ENCODE results near the gene SIN3B. TPM values are rescaled to one million over a fixed set of nuclear protein-coding genes. Genes with fewer than 3 reads are reported as not detected.

Gene SIN3B
- total and polyA plus RNA-seq, 12 donors, result 13.9 to 37.7 (median 24.8) TPM

- Histone ChIP-seq H3K27ac (peak overlapping the region in 1 of 10 donors; percentile 31), H3K27me3 (no peaks in the 10 kb centered on the region), H3K4me3 (no peak overlapping the region), H3K4me1 (peaks cover 0 to 9% (median 0%) of the 10 kb centered on the region in 9 donors), H3K36me3 (peaks cover 6 to 100% (median 51%) of the 10 kb centered on the region in 9 donors), H3K9me3 (no peaks in the 10 kb centered on the region)
- ATAC-seq (peak in 5 of 8 donors; percentile 24 to 77 (median 38)), DNase-seq (no peak)
- intact Hi-C loops (cut with DNase I), result no loop called here
- no peak for TF ChIP-seq CTCF (IDR thresholded peaks at IDR 0.05)
- WGBS, 2 donors, result 92 to 95% methylated on average over 6 of the region's 6 CpGs
Observed at GRCh38 chr19:16847430-16847829, 18.2 kb downstream of the SIN3B start.

- Histone ChIP-seq H3K36me3 (peaks cover 6 to 100% (median 52%) of the 10 kb centered on the region in 9 donors), H3K4me1 (peaks cover 0 to 9% (median 0%) of the 10 kb centered on the region in 9 donors), H3K27me3 (no peaks in the 10 kb centered on the region), H3K4me3 (no peak overlapping the region), H3K9me3 (no peaks in the 10 kb centered on the region), H3K27ac (no peak overlapping the region)
- 96 to 97% methylated on average over 1 of the region's 1 CpG for WGBS, 2 donors
- intact Hi-C loops (cut with DNase I), result no loop called here
- no peak for ATAC-seq
- DNase-seq, result no peak
- TF ChIP-seq CTCF (IDR thresholded peaks at IDR 0.05), result no peak
Observed at GRCh38 chr19:16849168-16849567, 20.0 kb downstream of the SIN3B start.

- Histone ChIP-seq H3K4me1 (peaks cover 0 to 9% (median 0%) of the 10 kb centered on the region in 9 donors), H3K27ac (no peak overlapping the region), H3K9me3 (no peaks in the 10 kb centered on the region), H3K4me3 (no peak overlapping the region), H3K27me3 (no peaks in the 10 kb centered on the region), H3K36me3 (peaks cover 6 to 100% (median 53%) of the 10 kb centered on the region in 9 donors)
- ATAC-seq, result no peak
- TF ChIP-seq CTCF (IDR thresholded peaks at IDR 0.05), result no peak
- intact Hi-C loops (cut with DNase I), result no loop called here
- 98% methylated on average over 4 of the region's 4 CpGs for WGBS, 2 donors
- no peak for DNase-seq
Observed at GRCh38 chr19:16850133-16850532, 20.9 kb downstream of the SIN3B start.

- 93 to 94% methylated on average over 33 of the region's 33 CpGs for WGBS, 2 donors
- DNase-seq (no peak), ATAC-seq (no peak)
- no peak for TF ChIP-seq CTCF (IDR thresholded peaks at IDR 0.05)
- Histone ChIP-seq H3K4me3 (no peak overlapping the region), H3K27me3 (no peaks in the 10 kb centered on the region), H3K9me3 (no peaks in the 10 kb centered on the region), H3K4me1 (peaks cover 0 to 9% (median 0%) of the 10 kb centered on the region in 9 donors), H3K27ac (no peak overlapping the region), H3K36me3 (peaks cover 6 to 100% (median 53%) of the 10 kb centered on the region in 9 donors)
- intact Hi-C loops (cut with DNase I), result no loop called here
Observed at GRCh38 chr19:16851031-16851712, 22.0 kb downstream of the SIN3B start.
